Esophagus (tissue), 2 donors: ENCODE measurements around the gene PDZD7. TPM values are rescaled to one million over a fixed set of nuclear protein-coding genes. Genes with fewer than 3 reads are reported as not detected.

Experiments used
- H3K27ac ChIP-seq, 2 donors: one replicate each; pipeline ENCODE4 v1.5.1; 2013; ENCODE audit warnings: low read depth in 2 of 2, mild to moderate bottlenecking in 2 of 2, inconsistent platforms in 1 of 2, low read length in 1 of 2, moderate library complexity in 1 of 2
- H3K27me3 ChIP-seq, 2 donors: one replicate each; pipeline ENCODE4 v1.6.1; 2013; ENCODE audit warnings: low read length in 2 of 2, control low read depth in 1 of 2, mild to moderate bottlenecking in 1 of 2; ENCODE audit not compliant: insufficient read depth in 2 of 2, control insufficient read depth in 1 of 2
- H3K36me3 ChIP-seq, 2 donors: one replicate each; pipeline ENCODE4 v1.6.1; 2013; ENCODE audit warnings: low read length in 1 of 2; ENCODE audit not compliant: control insufficient read depth in 2 of 2, insufficient read depth in 2 of 2
- H3K4me1 ChIP-seq, 2 donors: one replicate each; pipeline ENCODE4 v1.6.1; 2013; ENCODE audit warnings: low read length in 1 of 2; ENCODE audit not compliant: control insufficient read depth in 2 of 2, insufficient read depth in 2 of 2
- H3K4me3 ChIP-seq, 2 donors: one replicate each; pipeline ENCODE4 v1.5.1; 2013; ENCODE audit warnings: low read length in 2 of 2, mild to moderate bottlenecking in 2 of 2, low read depth in 1 of 2, moderate library complexity in 1 of 2
- H3K9me3 ChIP-seq, 2 donors: one replicate each; pipeline ENCODE4 v1.6.1; 2013; ENCODE audit warnings: mild to moderate bottlenecking in 2 of 2, low read depth in 1 of 2, low read length in 1 of 2, moderate library complexity in 1 of 2; ENCODE audit not compliant: control insufficient read depth in 2 of 2, insufficient read depth in 1 of 2
- WGBS, 2 donors: extraction: QIAGEN DNeasy Blood & Tissue Kit; methylation state at CpG; one replicate each; pipeline ENCODE4 v1.1.7; 2013; 5-methylcytosine and 5-hydroxymethylcytosine counted together
- polyA plus RNA-seq, 2 donors: library from polyadenylated mRNA; stranded (reverse); fragments of 200-250 nt; gene quantifications; one replicate each; pipeline ENCODE4 v1.2.3, GENCODE V29; 2013
- donor health status: healthy with polysubstance abuse.
- donor health status: Bipolar disorder and iron deficiency.

Gene PDZD7
- polyA plus RNA-seq, 2 donors, result 0.11 to 0.14 TPM

- no peaks in the 10 kb centered on the region for H3K27me3 ChIP-seq
- no peaks in the 10 kb centered on the region for H3K36me3 ChIP-seq
- WGBS, 2 donors, result 62 to 77% methylated on average over 2 of the region's 2 CpGs
- H3K4me1 ChIP-seq, result peaks cover 0 to 5% of the 10 kb centered on the region in 2 donors
- no peak overlapping the region for H3K4me3 ChIP-seq
- no peak overlapping the region for H3K27ac ChIP-seq
- no peaks in the 10 kb centered on the region for H3K9me3 ChIP-seq
Measured at GRCh38 chr10:100966887-100967286, 64.0 kb downstream of the PDZD7 start.

- Histone ChIP-seq H3K27me3 (no peaks in the 10 kb centered on the region), H3K9me3 (no peaks in the 10 kb centered on the region), H3K4me3 (no peak overlapping the region), H3K36me3 (no peaks in the 10 kb centered on the region), H3K27ac (no peak overlapping the region), H3K4me1 (peaks cover 0 to 5% of the 10 kb centered on the region in 2 donors)
- 71 to 76% methylated on average over 5 of the region's 5 CpGs for WGBS, 2 donors
Measured at GRCh38 chr10:100965820-100966219, 65.1 kb downstream of the PDZD7 start.

DNA sequence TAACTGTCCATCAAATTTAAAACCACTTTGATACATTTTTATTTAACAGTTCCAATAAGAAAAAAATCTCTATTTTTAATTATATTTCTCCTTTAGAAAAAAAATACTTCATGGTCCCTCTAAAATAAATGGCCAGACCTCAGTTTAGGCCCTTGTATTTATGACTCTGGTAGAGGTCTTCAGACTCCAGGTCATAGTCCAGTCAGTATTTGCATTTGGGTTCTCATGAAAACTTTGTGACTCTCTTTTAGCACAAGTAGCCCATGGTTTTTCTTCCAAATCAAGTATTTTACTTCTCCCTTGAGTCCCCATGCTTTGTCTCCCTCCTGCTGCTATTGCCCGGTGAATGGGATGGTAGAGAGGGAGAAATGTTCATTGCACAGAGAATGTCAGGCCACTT, 67.1 kb downstream of the PDZD7 start:
- H3K4me3 ChIP-seq, result no peak overlapping the region
- peaks cover 0 to 1% of the 10 kb centered on the region in 2 donors for H3K36me3 ChIP-seq
- H3K27ac ChIP-seq, result no peak overlapping the region
- 90 to 96% methylated on average over 1 of the region's 1 CpG for WGBS, 2 donors
- H3K9me3 ChIP-seq, result no peaks in the 10 kb centered on the region
- peaks cover 0 to 3% of the 10 kb centered on the region in 2 donors for H3K4me1 ChIP-seq
- H3K27me3 ChIP-seq, result no peaks in the 10 kb centered on the region

DNA sequence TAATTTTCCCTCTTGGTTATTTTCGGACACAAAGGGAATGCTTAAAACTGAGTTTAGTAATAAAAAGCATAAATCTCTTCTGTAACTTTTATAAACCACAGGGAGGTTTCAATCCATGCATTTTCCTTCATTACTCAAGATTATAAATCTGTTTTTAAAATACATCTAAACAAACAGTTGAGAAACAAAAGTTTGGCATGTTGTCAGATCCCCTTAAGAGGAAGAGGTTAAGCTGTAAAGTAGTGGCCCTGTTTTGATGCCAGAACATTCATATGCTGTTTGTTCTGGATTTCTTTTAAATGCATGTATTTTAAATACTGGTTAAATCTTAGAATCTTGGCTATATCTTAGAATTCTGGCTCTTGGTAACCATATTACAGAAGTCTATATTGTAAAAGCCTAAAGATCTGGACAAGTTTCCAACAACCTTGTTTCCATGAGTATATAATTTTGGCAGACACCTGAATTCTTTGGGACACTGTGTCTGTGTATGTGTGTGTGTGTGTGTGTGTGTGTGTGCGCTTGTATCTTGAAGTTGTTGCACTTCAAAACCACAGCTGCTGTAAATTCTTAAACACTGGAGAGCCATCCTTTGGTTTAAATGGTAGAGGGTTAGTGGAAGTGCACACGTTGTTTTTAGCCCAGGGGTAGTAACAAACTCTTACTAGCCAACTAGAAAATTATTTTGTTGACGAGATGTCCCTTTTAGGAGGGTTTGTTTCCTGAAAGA, 68.4 kb downstream of the PDZD7 start:
- 74 to 78% methylated on average over 4 of the region's 4 CpGs for WGBS, 2 donors
- no peaks in the 10 kb centered on the region for H3K4me1 ChIP-seq
- H3K27ac ChIP-seq, result no peak overlapping the region
- H3K27me3 ChIP-seq, result no peaks in the 10 kb centered on the region
- peaks cover 0 to 4% of the 10 kb centered on the region in 2 donors for H3K36me3 ChIP-seq
- no peak overlapping the region for H3K4me3 ChIP-seq
- no peaks in the 10 kb centered on the region for H3K9me3 ChIP-seq

- Histone ChIP-seq H3K36me3 (peaks cover 0 to 4% of the 10 kb centered on the region in 2 donors), H3K4me1 (no peaks in the 10 kb centered on the region), H3K4me3 (no peak overlapping the region), H3K27ac (no peak overlapping the region), H3K9me3 (no peaks in the 10 kb centered on the region), H3K27me3 (no peaks in the 10 kb centered on the region)
Measured at GRCh38 chr10:100960251-100960650, 70.7 kb downstream of the PDZD7 start.

Other genes with a start within 250 kb of the PDZD7 start
- gene SLF2, start 118.2 kb downstream of the PDZD7 start, polyA plus RNA-seq, result 1 to 10 TPM; 5.1 to 9.4 TPM
- gene SEMA4G, start 61.6 kb downstream of the PDZD7 start, polyA plus RNA-seq, result 1 to 10 TPM; 1.4 to 1.9 TPM
- gene MRPL43, start 43.6 kb downstream of the PDZD7 start, polyA plus RNA-seq, result 10 to 100 TPM; 60.6 to 89.1 TPM
- 1 to 10 TPM; 3.6 to 7.1 TPM for gene TWNK, start 43.6 kb downstream of the PDZD7 start, polyA plus RNA-seq
- gene LZTS2, start 31.3 kb downstream of the PDZD7 start, polyA plus RNA-seq, result 10 to 100 TPM; 31.8 to 34.9 TPM
- gene SFXN3, start 105 bp upstream of the PDZD7 start, polyA plus RNA-seq, result 1 to 10 TPM; 5.2 to 5.7 TPM
- 1 to 10 TPM in 1 of 2 donors, under 1 TPM in 1; 0.81 to 1.4 TPM for gene KAZALD1, start 30.9 kb upstream of the PDZD7 start, polyA plus RNA-seq
- gene TLX1, start 100.2 kb upstream of the PDZD7 start, polyA plus RNA-seq, result not detected
- not detected for gene LBX1, start 198.3 kb upstream of the PDZD7 start, polyA plus RNA-seq